ENCODE measurements around the gene DRAXIN.

GRCh38 chr1:11770011-11770410, 78.5 kb downstream of the DRAXIN start:
- TF ChIP-seq CTCF (IDR thresholded peaks at IDR 0.05): no peak
- no peak for TF ChIP-seq EP300 (IDR thresholded peaks at IDR 0.05)
- TF ChIP-seq POLR2A (IDR thresholded peaks at IDR 0.05; ENCODE audit: low read depth): no peak
- no peak for TF ChIP-seq POLR2AphosphoS5 (IDR thresholded peaks at IDR 0.05)
